IMR-90 (cell line): ENCODE measurements around the gene LIPH. TPM values are rescaled to one million over a fixed set of nuclear protein-coding genes. Genes with fewer than 3 reads are reported as not detected.

ENCODE experiments used
- ATAC-seq: fragments of 200-7000 bp; cut with Tn5 transposase; 2 replicates; pipeline ENCODE4 v1.9.1; 2020; ENCODE audit warnings: low read depth, mild to moderate bottlenecking, moderate library complexity
- BruUV-seq: library from RNA; stranded (reverse); fragments of 400-500 nt; replicated peaks from 2 replicates; lab custom pipeline; 2021; lab: Mats Ljungman, UMichigan
- CTCF ChIA-PET: fragments of 300-600 bp; formaldehyde crosslinking; extraction: SDS; loops from one replicate; lab custom pipeline; 2021; ENCODE audit warnings: antibody characterized with exemption; lab: Yijun Ruan, JAX
- POLR2A ChIA-PET: fragments of 300-600 bp; sonication (Branson Sonifier 250); formaldehyde crosslinking; loops from one replicate; lab custom pipeline; 2022; ENCODE audit warnings: antibody characterized with exemption; ENCODE audit not compliant: unreplicated experiment; lab: Charles Lee
- DNase-seq: peaks from one replicate; pipeline ENCODE4 v3.0.0; 2013
- H2AFZ ChIP-seq: replicated peaks from 2 replicates; pipeline ENCODE3; 2013; ENCODE audit warnings: low read length, mild to moderate bottlenecking; ENCODE audit not compliant: poor library complexity
- H2AK5ac ChIP-seq: 2 replicates; pipeline ENCODE4 v1.6.1; 2013; ENCODE audit warnings: low read depth, low read length, inconsistent platforms
- H2AK9ac ChIP-seq: replicated peaks from 2 replicates; pipeline ENCODE3; 2013; ENCODE audit warnings: mild to moderate bottlenecking, low read depth, low read length, moderate library complexity; ENCODE audit not compliant: poor library complexity
- H2BK120ac ChIP-seq: 2 replicates; pipeline ENCODE4 v1.6.1; 2013; ENCODE audit warnings: low read depth, low read length, inconsistent platforms
- H2BK15ac ChIP-seq: 3 replicates; pipeline ENCODE4 v1.6.1; 2013; ENCODE audit warnings: low read depth, low read length, inconsistent platforms
- H2BK20ac ChIP-seq: 2 replicates; pipeline ENCODE4 v1.6.1; 2013; ENCODE audit warnings: low read depth, mild to moderate bottlenecking, inconsistent platforms, low read length, moderate library complexity
- H2BK5ac ChIP-seq: 2 replicates; pipeline ENCODE4 v1.6.1; 2013; ENCODE audit warnings: mild to moderate bottlenecking, low read depth, low read length, inconsistent platforms; ENCODE audit not compliant: poor library complexity, severe bottlenecking
- H3K14ac ChIP-seq: replicated peaks from 2 replicates; pipeline ENCODE4 v1.6.1; 2013; ENCODE audit warnings: low read depth, low read length, inconsistent platforms
- H3K18ac ChIP-seq: 2 replicates; pipeline ENCODE4 v1.6.1; 2013; ENCODE audit warnings: low read depth, low read length, control low read depth
- H3K23ac ChIP-seq: 2 replicates; pipeline ENCODE4 v1.6.1; 2013; ENCODE audit warnings: low read depth, low read length, inconsistent platforms
- H3K27ac ChIP-seq: 2 replicates; pipeline ENCODE4 v1.5.1; 2013; ENCODE audit warnings: mild to moderate bottlenecking, control low read depth, low read length; ENCODE audit not compliant: insufficient read depth
- H3K27me3 ChIP-seq: 2 replicates; pipeline ENCODE4 v1.6.1; 2013; ENCODE audit warnings: low read length; ENCODE audit not compliant: control insufficient read depth, insufficient read depth
- H3K36me3 ChIP-seq: 2 replicates; pipeline ENCODE4 v1.6.1; 2013; ENCODE audit warnings: low read length, mixed read lengths; ENCODE audit not compliant: control insufficient read depth, insufficient read depth
- H3K4ac ChIP-seq: 2 replicates; pipeline ENCODE4 v1.6.1; 2013; ENCODE audit warnings: low read depth, low read length, inconsistent platforms
- H3K4me1 ChIP-seq: 2 replicates; pipeline ENCODE4 v1.6.1; 2013; ENCODE audit warnings: low read length, mixed read lengths; ENCODE audit not compliant: control insufficient read depth, insufficient read depth
- H3K4me2 ChIP-seq: 2 replicates; pipeline ENCODE4 v1.6.1; 2013; ENCODE audit warnings: low read depth, mild to moderate bottlenecking, control low read depth, low read length, moderate library complexity
- H3K4me3 ChIP-seq: 2 replicates; pipeline ENCODE4 v1.5.1; 2013; ENCODE audit warnings: low read depth, mild to moderate bottlenecking, control low read depth, low read length, moderate library complexity; ENCODE audit not compliant: insufficient read depth
- H3K56ac ChIP-seq: 2 replicates; pipeline ENCODE4 v1.6.1; 2013; ENCODE audit warnings: low read length, inconsistent platforms; ENCODE audit not compliant: insufficient read depth; ENCODE audit errors: extremely low read depth
- H3K79me1 ChIP-seq, 2 experiments: 2 replicates each; pipeline ENCODE4 v1.6.1; 2013; ENCODE audit warnings: low read length in 2 of 2, inconsistent platforms in 1 of 2, low read depth in 1 of 2
- H3K9ac ChIP-seq: 2 replicates; pipeline ENCODE4 v1.6.1; 2013; ENCODE audit warnings: low read depth, low read length, control low read depth
- H3K9me1 ChIP-seq: 2 replicates; pipeline ENCODE4 v1.6.1; 2013; ENCODE audit warnings: low read length, inconsistent platforms; ENCODE audit not compliant: insufficient read depth
- H3K9me3 ChIP-seq: 2 replicates; pipeline ENCODE4 v1.6.1; 2013; ENCODE audit warnings: low read length; ENCODE audit not compliant: control insufficient read depth, insufficient read depth
- H4K20me1 ChIP-seq: 2 replicates; pipeline ENCODE4 v1.6.1; 2013; ENCODE audit warnings: low read length, inconsistent platforms; ENCODE audit not compliant: insufficient read depth
- H4K5ac ChIP-seq: 2 replicates; pipeline ENCODE4 v1.6.1; 2013; ENCODE audit warnings: mild to moderate bottlenecking, low read depth, low read length, control low read depth
- H4K8ac ChIP-seq, 2 experiments: 2 replicates each; pipeline ENCODE4 v1.6.1; 2013; ENCODE audit warnings: low read depth in 2 of 2, low read length in 2 of 2, control low read depth in 1 of 2, inconsistent platforms in 1 of 2
- H4K91ac ChIP-seq: 2 replicates; pipeline ENCODE4 v1.6.1; 2013; ENCODE audit warnings: low read depth, low read length, inconsistent platforms; ENCODE audit not compliant: insufficient read depth
- CEBPB ChIP-seq: IDR thresholded peaks from 2 replicates; pipeline ENCODE4 v1.6.1; 2012; ENCODE audit warnings: low read depth, low read length, improper control_type of control experiment
- MAZ ChIP-seq: IDR thresholded peaks from 2 replicates; pipeline ENCODE4 v1.6.1; 2012; ENCODE audit warnings: low read depth, mild to moderate bottlenecking, low read length, improper control_type of control experiment, moderate library complexity, borderline replicate concordance
- WGBS, 2 experiments: methylation state at CpG; one replicate each; pipeline versions ENCODE4 v1.1.5 to v1.1.7; 2013; ENCODE audit warnings: missing lambda C conversion rate in 2 of 2; ENCODE audit not compliant: insufficient read length in 1 of 2; ENCODE audit errors: extremely low coverage in 2 of 2; 5-methylcytosine and 5-hydroxymethylcytosine counted together
- dilution Hi-C: fragments of 300-500 bp; cut with HindIII; formaldehyde crosslinking; loops from one replicate; pipeline ENCODE4 v1.14.3; 2018; ENCODE audit warnings: low sequenced_read_pairs; ENCODE audit not compliant: unreplicated experiment
- in situ Hi-C: fragments of 300-500 bp; cut with MboI; formaldehyde crosslinking; loops from 3 replicates; pipeline ENCODE4 v1.14.3; 2019; ENCODE audit warnings: low sequenced_read_pairs, inconsistent platforms, mixed read lengths
- intact Hi-C: fragments of 100-400 bp; cut with micrococcal nuclease; formaldehyde crosslinking; loops from 2 replicates; pipeline ENCODE4 v1.10.0; 2022
- polyA plus RNA-seq, 3 experiments: library from polyadenylated mRNA; depleted of rRNA; stranded (reverse); fragments of >200 nt; gene quantifications; 2 replicates each; pipeline ENCODE4 v1.2.3, GENCODE V29; 2012; ENCODE audit warnings: low replicate concordance in 1 of 3
- total RNA-seq: library from RNA; depleted of rRNA; stranded (reverse); fragments of >200 nt; gene quantifications from 2 replicates; pipeline ENCODE4 v1.2.3, GENCODE V29; 2012

LIPH gene
- total and polyA plus RNA-seq, 2 of the 4 experiments (the other 2 are of a cell fraction): 0.27 to 0.36 TPM

DNA sequence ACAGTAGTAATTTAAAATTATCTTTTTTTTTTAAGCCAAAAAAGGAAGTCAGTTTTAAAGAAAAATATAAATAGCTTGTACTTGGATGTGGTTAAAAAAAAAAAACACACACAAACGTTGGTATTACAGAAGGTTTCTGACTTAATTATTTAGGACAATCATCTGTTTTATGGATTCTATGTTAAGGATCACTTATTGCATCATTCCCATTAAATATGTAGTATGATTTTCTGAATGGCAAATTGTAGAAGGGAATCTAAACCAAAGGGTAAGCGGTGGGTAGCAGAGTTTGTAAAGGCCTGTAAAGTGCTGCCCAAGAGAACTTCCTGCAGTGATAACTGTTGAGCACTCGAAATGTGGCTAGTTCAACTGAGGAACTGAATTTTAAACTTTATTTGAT lies 41.7 kb upstream of the LIPH start:
- H3K79me1 ChIP-seq: peaks cover 4 to 6% of the 10 kb centered on the region in 2 experiments; a peak in 3 of 4 replicates
- H2BK5ac ChIP-seq: no peak overlapping the region
- in situ Hi-C loops (no loop called here), dilution Hi-C loops (no loop called here), intact Hi-C loops (no loop called here)
- WGBS, 2 experiments: 100% methylated on average over 1 of the region's 3 CpGs; no CpG with 5 or more reads in 1 of the 2 experiments
- H3K9me1 ChIP-seq: no peaks in the 10 kb centered on the region
- H4K91ac ChIP-seq: no peak overlapping the region
- DNase-seq: no peak
- H2BK15ac ChIP-seq: no peak overlapping the region
- H3K9ac ChIP-seq: no peak overlapping the region
- TF ChIP-seq MAZ (no peak), CEBPB (0 out of 2 replicates have a peak, but pooled peaks have one; percentile 25)
- H2AK9ac ChIP-seq: no peak overlapping the region
- H3K4me2 ChIP-seq: no peak overlapping the region
- no peak overlapping the region for H3K27ac ChIP-seq
- H4K20me1 ChIP-seq: no peaks in the 10 kb centered on the region
- no peak overlapping the region for H3K18ac ChIP-seq
- ChIA-PET CTCF (interaction anchor here (0.6 kb wide), 1 partner anchor 245 kb away, joined by 3 read pairs; no protein-coding TSS in a partner anchor), POLR2A (no interaction called here)
- ATAC-seq: no peak
- no peak overlapping the region for H2BK20ac ChIP-seq
- no peaks in the 10 kb centered on the region for H3K4me1 ChIP-seq
- H3K27me3 ChIP-seq: no peaks in the 10 kb centered on the region
- H3K36me3 ChIP-seq: peaks cover 8% of the 10 kb centered on the region
- H3K23ac ChIP-seq: no peak overlapping the region
- H4K5ac ChIP-seq: no peak overlapping the region
- H2AFZ ChIP-seq: no peak overlapping the region
- H2BK120ac ChIP-seq: no peak overlapping the region
- no peak overlapping the region for H2AK5ac ChIP-seq
- H3K4ac ChIP-seq: no peak overlapping the region
- no peak overlapping the region for H3K4me3 ChIP-seq
- no peak overlapping the region for H4K8ac ChIP-seq
- no peaks in the 10 kb centered on the region for H3K9me3 ChIP-seq
- no peak overlapping the region for H3K14ac ChIP-seq
- no TSS peak for BruUV-seq
- no peak overlapping the region for H3K56ac ChIP-seq
